ENCODE measurements around the gene GPR62. TPM values are rescaled to one million over a fixed set of nuclear protein-coding genes. Genes with fewer than 3 reads are reported as not detected.

Gene GPR62, protein sequence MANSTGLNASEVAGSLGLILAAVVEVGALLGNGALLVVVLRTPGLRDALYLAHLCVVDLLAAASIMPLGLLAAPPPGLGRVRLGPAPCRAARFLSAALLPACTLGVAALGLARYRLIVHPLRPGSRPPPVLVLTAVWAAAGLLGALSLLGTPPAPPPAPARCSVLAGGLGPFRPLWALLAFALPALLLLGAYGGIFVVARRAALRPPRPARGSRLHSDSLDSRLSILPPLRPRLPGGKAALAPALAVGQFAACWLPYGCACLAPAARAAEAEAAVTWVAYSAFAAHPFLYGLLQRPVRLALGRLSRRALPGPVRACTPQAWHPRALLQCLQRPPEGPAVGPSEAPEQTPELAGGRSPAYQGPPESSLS
- total RNA-seq (2013) = not detected
- polyA plus RNA-seq (not detected), polyA minus RNA-seq (0.28 TPM in 1 of 2 replicates, not detected in the other), total RNA-seq (0 to 0.30 (median 0) reads per million in 11 experiments)

DNA sequence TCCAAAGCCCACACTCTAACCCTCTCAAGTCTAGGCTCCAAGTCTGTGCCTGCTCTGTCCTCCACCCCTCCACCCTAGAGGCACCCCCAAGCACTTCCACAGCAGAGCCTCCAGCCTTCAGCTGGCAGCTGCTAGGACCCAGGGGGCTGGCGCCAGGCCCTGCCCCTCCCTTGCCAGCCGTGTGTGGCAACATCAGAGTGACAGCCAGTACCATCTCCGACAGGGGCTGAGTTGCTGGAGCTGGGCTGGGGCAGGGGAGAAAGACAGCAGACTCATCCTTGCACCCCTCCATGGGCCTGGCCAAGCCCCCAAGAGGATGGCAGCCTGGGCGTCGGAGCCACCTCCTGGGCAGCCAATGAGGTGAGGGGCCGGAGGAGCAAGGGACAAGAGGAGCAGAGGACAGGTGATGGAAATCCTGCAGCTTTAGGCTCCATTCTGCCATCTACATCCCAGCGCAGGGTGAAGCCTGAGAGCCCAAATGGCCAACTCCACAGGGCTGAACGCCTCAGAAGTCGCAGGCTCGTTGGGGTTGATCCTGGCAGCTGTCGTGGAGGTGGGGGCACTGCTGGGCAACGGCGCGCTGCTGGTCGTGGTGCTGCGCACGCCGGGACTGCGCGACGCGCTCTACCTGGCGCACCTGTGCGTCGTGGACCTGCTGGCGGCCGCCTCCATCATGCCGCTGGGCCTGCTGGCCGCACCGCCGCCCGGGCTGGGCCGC, at the start of gene GPR62:
TSS of gene GPR62 (plus strand) at position 207 of the 718 bp plus-strand sequence. CDS start at position 479, 272 bp downstream.
- Histone ChIP-seq H4K20me1 (ENCODE audit: insufficient read depth, low read length) (no peaks in the 10 kb centered on the region), H3K79me2 (ENCODE audit: insufficient read depth, low read length) (no peaks in the 10 kb centered on the region), H3K36me3 (replicated peaks in 1 of 2; ENCODE audit: control insufficient read depth in 1 of 2, insufficient read depth in 2 of 2, low read length in 2 of 2) (no peaks in the 10 kb centered on the region), H3K4me2 (replicated peaks; ENCODE audit: extremely low read depth, low read length, poor library complexity, severe bottlenecking) (peak within 1 kb of the TSS; percentile 75), H3K4me1 (ENCODE audit: control insufficient read depth in 1 of 2, insufficient read depth in 2 of 2, low read length in 2 of 2) (peaks cover 45 to 51% of the 10 kb centered on the region in 2 donors), H3K9ac (ENCODE audit: insufficient read depth, low read length, poor library complexity, severe bottlenecking) (peak within 1 kb of the TSS; percentile 66), H2AFZ (ENCODE audit: insufficient read depth, low read depth, low read length, poor library complexity, severe bottlenecking) (peak within 1 kb of the TSS; percentile 88), H3K27ac (ENCODE audit: low read depth in 1 of 2, low read length in 2 of 2) (peak within 1 kb of the TSS in 1 of 2 donors; percentile 36), H3K9me3 (replicated peaks in 1 of 2; ENCODE audit: control insufficient read depth in 1 of 2, insufficient read depth in 1 of 2, low read length in 2 of 2) (no peaks in the 10 kb centered on the region), H3K4me3 (replicated peaks in 1 of 3; ENCODE audit: low read depth in 2 of 3, low read length in 3 of 3) (peak within 1 kb of the TSS in 2 of 3 experiments; percentile 9 to 63), H3K27me3 (ENCODE audit: control insufficient read depth in 2 of 2, insufficient read depth in 2 of 2, low read length in 2 of 2) (peaks cover 2 to 16% of the 10 kb centered on the region in 2 donors)
- 43% methylated on average over 32 of the region's 33 CpGs for WGBS (ENCODE audit: insufficient coverage)
- Mint-ChIP-seq H3K27ac (peak within 1 kb of the TSS in 4 of 7 donors; percentile 86 to 91 (median 88)), H3K27me3 (ENCODE audit: low read depth in 3 of 3) (peaks cover 11 to 27% (median 21%) of the 10 kb centered on the region in 3 donors), H3K36me3 (no peaks in the 10 kb centered on the region), H3K9me3 (peaks cover 0 to 5% (median 0%) of the 10 kb centered on the region in 7 donors), H3K4me1 (peaks cover 42% of the 10 kb centered on the region), H3K4me3 (peak within 1 kb of the TSS; percentile 31 to 64)
- intact Hi-C loops (cut with micrococcal nuclease) = no loop called here
- TF ChIP-seq CTCF (IDR thresholded peaks at IDR 0.05) = no peak
- DNase-seq = no peak

- Histone ChIP-seq H3K9me3 (replicated peaks in 1 of 2; ENCODE audit: control insufficient read depth in 1 of 2, insufficient read depth in 1 of 2, low read length in 2 of 2) (peaks cover 0 to 14% of the 10 kb centered on the region in 2 donors), H3K79me2 (ENCODE audit: insufficient read depth, low read length) (no peaks in the 10 kb centered on the region), H3K27me3 (ENCODE audit: control insufficient read depth in 2 of 2, insufficient read depth in 2 of 2, low read length in 2 of 2) (no peaks in the 10 kb centered on the region), H3K4me2 (replicated peaks; ENCODE audit: extremely low read depth, low read length, poor library complexity, severe bottlenecking) (no peak overlapping the region), H3K36me3 (replicated peaks in 1 of 2; ENCODE audit: control insufficient read depth in 1 of 2, insufficient read depth in 2 of 2, low read length in 2 of 2) (no peaks in the 10 kb centered on the region), H2AFZ (ENCODE audit: insufficient read depth, low read depth, low read length, poor library complexity, severe bottlenecking) (no peak overlapping the region), H4K20me1 (ENCODE audit: insufficient read depth, low read length) (no peaks in the 10 kb centered on the region), H3K4me1 (ENCODE audit: control insufficient read depth in 1 of 2, insufficient read depth in 2 of 2, low read length in 2 of 2) (no peaks in the 10 kb centered on the region), H3K27ac (ENCODE audit: low read depth in 1 of 2, low read length in 2 of 2) (no peak overlapping the region), H3K9ac (ENCODE audit: insufficient read depth, low read length, poor library complexity, severe bottlenecking) (no peak overlapping the region), H3K4me3 (replicated peaks in 1 of 3; ENCODE audit: low read depth in 2 of 3, low read length in 3 of 3) (no peak overlapping the region)
- intact Hi-C loops (cut with micrococcal nuclease) = no loop called here
- H3K27me3 Mint-ChIP-seq (ENCODE audit: low read depth in 3 of 3) = peaks cover 5 to 18% (median 9%) of the 10 kb centered on the region in 3 donors
- no peaks in the 10 kb centered on the region for H3K4me1 Mint-ChIP-seq
- 57% methylated on average over 1 of the region's 4 CpGs for WGBS (ENCODE audit: insufficient coverage)
- TF ChIP-seq CTCF (IDR thresholded peaks at IDR 0.05) = no peak
- H3K4me3 Mint-ChIP-seq = no peak overlapping the region
- no peak for DNase-seq
- H3K27ac Mint-ChIP-seq = no peak overlapping the region
- no peaks in the 10 kb centered on the region for H3K36me3 Mint-ChIP-seq
- H3K9me3 Mint-ChIP-seq = peaks cover 21 to 51% (median 39%) of the 10 kb centered on the region in 7 donors
These were observed 47.2 kb upstream of the GPR62 start for GRCh38 chr3:51908026-51908425.
